LNCAP (cell line): ENCODE data around the gene PPP2R5E.

Source experiments
- TF ChIP-seq, protein P1 (sequence below): fragments of 450-650 bp; IDR thresholded peaks from 2 replicates; pipeline ENCODE4 v1.5.1; 2017; ENCODE audit warnings: mild to moderate bottlenecking

PPP2R5E gene

DNA sequence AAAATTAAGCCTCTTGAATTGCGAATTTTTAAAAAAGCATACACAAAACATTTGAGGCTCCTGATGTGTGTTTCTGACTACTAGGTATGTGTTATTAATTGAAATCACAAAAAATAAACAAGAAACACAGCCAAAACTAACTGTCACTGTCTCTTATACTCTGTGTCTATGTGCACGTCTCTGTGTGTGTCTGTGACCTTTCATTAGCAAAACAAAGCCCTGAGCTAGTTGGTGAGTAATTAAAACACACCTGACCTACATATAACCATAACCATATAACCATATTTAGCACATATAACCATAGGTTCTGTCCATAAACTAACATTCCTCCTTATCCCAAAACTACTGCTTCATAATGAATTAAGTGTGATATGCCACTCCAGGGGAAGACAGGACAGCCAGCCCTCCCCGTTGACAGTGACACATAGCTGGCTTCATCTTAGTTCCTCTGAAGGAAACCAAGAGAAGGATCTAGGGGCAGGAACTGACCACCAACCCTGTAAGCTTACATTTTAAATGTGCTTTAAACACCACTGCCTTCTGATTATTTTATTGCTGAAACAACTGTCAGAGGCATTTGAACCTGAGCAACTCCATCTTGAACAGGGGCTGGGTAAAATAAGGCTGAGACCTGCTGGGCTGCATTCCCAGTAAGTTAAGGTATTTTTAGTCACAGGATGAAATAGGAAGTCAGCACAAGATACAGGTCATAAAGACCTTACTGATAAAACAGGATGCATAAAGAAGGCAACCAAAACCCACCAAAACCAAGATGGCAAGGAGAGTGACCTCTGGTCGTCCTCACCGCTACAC is 106.7 kb downstream of the PPP2R5E start:
- TF ChIP-seq, protein P1, sequence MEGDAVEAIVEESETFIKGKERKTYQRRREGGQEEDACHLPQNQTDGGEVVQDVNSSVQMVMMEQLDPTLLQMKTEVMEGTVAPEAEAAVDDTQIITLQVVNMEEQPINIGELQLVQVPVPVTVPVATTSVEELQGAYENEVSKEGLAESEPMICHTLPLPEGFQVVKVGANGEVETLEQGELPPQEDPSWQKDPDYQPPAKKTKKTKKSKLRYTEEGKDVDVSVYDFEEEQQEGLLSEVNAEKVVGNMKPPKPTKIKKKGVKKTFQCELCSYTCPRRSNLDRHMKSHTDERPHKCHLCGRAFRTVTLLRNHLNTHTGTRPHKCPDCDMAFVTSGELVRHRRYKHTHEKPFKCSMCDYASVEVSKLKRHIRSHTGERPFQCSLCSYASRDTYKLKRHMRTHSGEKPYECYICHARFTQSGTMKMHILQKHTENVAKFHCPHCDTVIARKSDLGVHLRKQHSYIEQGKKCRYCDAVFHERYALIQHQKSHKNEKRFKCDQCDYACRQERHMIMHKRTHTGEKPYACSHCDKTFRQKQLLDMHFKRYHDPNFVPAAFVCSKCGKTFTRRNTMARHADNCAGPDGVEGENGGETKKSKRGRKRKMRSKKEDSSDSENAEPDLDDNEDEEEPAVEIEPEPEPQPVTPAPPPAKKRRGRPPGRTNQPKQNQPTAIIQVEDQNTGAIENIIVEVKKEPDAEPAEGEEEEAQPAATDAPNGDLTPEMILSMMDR, result no peak

DNA sequence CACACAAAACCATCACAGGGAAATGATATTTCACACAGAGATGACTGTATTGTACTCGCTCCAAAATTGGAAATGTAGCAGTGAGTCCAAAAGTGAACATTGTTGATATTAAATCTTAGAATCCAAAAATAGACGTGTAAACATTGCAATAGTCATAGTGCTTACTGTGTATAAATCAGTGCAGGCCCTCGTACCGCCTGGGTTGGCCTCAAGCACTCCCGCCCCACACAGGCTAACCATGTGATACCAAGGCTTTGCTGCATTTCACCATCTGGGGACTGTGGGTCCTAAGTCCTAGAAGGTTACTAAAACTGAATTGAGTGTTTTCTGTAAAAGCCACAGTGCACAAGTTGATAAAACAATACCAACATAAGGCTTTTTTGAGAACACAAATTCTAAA is 107.3 kb downstream of the PPP2R5E start:
- TF ChIP-seq, protein P1, result no peak

- TF ChIP-seq, protein P1, result no peak
These were observed 108.0 kb downstream of the PPP2R5E start for GRCh38 chr14:63435204-63435603.

DNA sequence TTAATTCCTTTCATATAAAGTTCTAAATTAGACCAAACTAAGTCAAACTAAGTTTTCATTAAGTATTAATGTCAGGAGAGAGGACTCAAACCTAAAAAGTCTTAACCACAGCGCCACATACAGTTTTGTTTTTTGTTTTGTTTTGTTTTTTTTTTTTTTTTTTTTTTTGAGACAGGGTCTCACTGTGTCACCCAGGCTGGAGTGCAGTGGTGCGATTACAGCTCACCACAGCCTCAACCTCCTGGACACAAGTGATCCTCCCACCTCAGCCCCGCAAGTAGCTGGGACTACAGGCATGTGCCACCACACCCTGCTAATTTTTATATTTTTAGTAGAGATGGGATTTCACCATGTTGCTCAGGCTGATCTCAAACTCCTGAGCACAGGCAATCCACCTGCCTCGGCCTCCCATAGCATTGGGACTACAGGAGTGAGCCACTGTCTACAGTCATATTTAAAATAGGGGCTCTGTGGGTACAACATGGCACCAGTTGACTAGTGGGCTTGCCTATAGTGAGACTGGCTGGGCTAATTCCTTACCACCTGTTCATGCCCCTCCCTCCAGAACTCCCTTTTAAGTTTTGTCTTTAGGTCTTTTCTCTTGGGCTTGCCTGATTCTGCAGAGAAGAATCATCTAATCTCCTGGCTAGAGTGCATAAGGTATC is 110.2 kb downstream of the PPP2R5E start:
- TF ChIP-seq, protein P1, result no peak

- TF ChIP-seq, protein P1, result no peak
These were observed 110.9 kb downstream of the PPP2R5E start for GRCh38 chr14:63432228-63432627.

- TF ChIP-seq, protein P1, result no peak
These were observed 111.7 kb downstream of the PPP2R5E start for GRCh38 chr14:63431466-63431865.

DNA sequence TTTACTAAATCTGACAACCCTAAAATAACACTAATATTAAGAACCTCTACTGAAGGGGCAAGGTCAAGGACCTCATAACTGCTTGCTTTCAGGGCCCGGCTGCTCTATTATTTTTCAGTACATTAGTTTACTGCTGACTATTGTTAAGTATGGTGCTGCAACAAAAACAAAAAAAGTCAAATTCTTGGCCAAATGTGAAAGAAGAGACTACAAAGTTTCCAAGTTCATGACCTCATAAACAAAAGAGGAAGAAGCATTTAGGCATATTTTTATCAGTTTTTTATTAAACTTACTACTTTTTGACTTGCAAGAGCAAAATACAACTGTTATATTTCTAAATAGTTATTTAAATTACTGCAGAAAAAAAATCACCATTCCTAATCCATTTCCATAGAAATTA is 114.7 kb downstream of the PPP2R5E start:
- TF ChIP-seq, protein P1, result no peak
